HG03196 (cell line): ENCODE data around the gene VCP.

ENCODE experiments used
- ATAC-seq: cut with Tn5 transposase; IDR thresholded peaks from one replicate; pipeline ENCODE4 v1.9.1; 2021; ENCODE audit not compliant: unreplicated experiment

VCP gene

DNA sequence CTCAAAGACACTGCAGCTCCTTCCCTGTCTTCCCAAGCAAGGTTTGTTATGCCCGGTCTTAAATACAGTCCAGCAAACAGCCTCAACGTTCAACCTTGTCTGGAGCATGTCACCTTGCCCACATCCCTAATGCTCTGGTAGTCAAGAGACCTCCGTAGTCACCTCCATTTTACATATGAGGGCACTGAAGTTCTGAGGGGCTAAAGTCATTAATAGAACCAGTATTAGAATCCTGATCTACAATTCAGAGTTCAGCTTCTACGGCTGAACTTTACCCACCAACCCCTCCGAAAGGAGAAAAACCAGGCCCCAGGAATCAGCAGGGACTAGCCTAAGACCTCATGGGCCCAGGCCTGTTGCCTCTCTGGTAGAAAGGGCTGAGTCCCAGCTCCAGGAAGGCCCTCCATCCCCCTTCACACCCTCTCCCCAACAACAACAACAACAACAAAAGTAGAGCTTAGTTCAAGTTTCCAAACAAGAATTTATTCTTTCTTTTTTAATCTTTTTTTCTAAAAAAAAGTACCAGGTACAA is 31.3 kb upstream of the VCP start:
- no peak for ATAC-seq

DNA sequence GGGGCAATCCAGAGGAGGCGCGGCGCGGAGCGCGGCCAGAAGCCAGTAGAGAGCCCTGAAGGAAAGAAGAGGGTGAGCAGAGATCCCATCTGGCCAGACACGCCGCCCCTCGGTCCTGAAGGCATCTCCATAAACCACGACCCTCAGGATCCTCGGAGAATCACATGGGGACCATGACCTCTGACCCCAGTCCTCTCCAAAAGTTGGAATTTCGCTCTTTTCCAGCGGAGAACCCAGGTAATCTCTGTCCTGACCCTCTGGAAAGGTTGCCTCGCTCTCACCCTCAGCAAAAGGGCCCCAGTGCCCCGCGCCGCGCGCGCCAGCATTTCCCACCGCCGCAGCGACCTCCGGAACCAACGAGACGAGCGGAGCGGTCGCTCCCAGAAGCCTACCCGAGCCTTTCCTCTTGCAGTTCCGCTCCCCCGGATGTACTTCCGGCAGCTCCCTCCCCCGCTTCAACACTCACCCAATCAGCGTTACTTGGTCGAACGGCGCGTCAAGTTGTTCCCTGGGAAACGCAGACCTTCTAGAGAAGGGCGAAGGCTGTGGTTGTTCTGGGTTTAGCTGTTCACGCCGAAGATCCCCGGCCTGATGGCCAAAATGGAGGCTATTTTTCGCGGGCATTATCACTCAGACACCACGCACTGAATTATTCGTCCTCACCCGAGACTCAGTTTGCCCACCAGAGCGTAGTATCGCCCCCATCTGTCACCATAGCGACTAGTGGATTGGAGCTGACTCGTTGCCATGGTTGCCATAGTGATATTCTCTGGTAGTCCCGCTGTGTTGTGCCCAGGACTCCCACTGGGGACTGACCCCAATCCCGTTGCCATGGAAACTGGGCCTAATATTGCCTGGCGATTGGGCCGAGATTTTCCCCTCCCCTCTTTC is 30.6 kb upstream of the VCP start, which contains the start of gene STOML2:
Gene STOML2 (minus strand): TSS at position 363 of the 891 bp plus-strand sequence. CDS start 37 bp downstream, at position 326.
- peak; percentile 93 for ATAC-seq

DNA sequence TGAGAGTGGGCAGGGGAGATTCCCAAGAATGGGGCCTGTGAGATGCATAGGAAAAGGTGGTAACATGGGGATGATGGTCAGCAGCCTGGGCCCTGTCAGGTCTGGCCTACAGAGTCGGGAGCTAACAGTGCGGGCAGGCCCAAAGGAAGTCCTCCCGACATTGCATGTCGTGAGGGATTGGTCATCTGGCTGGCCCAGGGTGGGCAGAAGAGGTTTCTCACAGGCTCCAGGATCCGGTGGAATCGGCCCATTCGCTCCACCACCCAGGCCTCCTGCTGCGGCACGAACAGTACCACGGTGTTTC is 30.0 kb upstream of the VCP start:
- no peak for ATAC-seq

GRCh38 chr9:35097573-35097972 is 25.1 kb upstream of the VCP start:
- ATAC-seq, result no peak

- peak; percentile 84 for ATAC-seq
These were observed 23.8 kb upstream of the VCP start, which contains the start of gene PIGO for GRCh38 chr9:35096035-35096849. TSS of gene PIGO (minus strand) at chr9:35096591. CDS start at chr9:35095565, 1,026 bp downstream.

- ATAC-seq, result no peak
These were observed 19.1 kb upstream of the VCP start for GRCh38 chr9:35091536-35091935.

DNA sequence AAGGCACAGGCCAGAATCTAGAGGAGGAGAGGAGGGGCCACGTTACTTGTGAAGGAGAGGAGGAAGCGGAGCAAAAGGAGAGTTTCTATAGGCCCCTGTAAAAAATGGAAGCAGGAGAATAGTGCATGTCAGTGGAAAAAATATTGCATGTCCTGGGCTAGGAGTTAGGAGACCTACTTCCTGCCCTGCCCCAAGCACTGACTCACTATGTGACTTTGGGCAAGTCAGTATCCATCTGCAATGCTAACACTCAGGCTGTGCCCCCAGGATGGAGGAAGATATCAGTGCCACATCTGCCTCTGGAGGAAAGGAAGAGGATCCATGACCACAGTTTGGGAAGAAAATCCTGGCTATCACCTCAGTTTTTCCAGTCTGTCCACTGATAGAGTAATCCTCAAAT is 17.0 kb upstream of the VCP start:
- ATAC-seq, result no peak

DNA sequence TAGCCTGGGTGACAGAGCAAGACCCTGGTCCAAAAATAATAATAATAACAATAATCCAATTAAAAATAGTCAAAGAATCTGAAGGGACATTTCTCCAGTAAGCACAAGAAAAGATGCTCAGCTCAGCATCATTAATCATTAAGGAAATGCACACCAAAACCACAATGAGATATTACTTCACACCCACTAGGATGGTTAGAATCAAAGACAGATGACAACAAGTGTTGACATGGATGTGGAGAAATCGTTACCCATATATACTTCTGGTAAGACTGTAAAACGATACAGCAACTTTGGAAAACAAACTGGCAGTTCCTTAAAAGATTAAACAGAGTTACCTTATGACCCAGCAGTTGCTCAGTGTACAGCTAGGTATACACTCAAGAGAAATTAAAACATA is 12.7 kb upstream of the VCP start:
- no peak for ATAC-seq

DNA sequence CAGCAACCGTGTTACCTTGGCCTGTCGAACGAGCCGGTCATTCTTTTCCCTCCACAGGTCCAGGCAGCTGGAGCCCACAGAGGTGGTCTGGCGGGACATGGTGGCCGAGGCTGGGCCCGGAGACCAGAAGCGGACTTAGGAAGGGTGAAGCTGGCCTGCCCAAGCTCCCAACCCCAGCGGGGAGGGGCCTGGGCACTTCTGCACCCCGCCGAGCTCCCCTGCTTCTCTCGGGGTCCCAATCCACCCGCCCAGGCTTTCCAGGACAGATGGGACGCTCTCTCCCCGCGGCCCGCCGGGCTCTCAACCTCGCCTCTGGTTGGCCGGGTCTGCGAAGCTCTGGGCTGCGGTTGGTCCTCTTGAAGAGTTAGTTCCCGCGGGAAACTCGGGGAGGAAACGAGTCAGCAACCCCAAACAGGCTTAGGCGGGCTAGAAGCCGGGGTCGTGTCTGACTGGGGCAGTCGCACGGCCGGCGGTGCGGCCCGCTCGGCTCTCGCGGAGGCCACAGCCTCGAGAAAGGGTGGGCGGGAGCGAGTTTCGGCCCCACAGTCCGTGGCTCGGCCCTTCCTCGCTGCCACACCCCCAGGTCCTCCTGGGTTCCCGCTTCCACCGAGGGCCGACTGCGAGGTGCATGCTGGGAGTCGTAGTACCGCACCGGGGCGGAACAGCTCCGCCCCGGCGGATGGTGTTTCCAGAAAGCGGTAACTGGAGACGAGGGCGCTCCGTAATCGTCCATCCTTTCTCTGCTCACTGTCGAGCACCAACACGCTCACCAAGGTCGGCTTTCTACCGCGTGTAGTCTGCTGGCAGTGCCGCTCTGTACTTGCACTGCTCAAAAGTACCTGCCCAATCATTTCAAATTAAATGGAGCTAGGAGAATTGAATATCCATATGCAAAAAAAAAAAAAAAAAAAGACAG is 7.3 kb upstream of the VCP start, which contains the start of gene FANCG:
Gene FANCG (minus strand): TSS at position 517 of the 916 bp plus-strand sequence. CDS start 418 bp downstream, at position 99.
- peak; percentile 88 for ATAC-seq

DNA sequence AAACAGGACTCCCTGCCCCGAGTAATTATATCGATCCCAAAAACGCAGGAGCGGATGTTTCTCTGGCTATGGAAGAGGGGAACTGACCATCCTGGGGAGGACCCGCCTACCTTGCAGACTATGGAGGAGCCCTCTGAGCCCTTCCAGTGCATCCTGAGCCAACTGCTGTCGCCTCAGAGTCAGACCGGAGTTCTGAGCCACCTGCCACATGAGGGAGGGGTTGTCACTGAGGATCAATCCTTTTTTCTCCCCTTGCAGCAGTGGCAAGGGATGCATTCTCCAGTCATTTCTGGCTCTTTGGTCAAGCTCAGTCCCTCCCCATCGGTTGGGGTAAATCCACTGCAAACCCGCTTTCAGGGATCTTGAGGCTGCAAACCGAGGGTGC is 6.6 kb upstream of the VCP start:
- ATAC-seq, result peak; percentile 14

GRCh38 chr9:35078066-35078465 is 5.6 kb upstream of the VCP start:
- ATAC-seq, result no peak

DNA sequence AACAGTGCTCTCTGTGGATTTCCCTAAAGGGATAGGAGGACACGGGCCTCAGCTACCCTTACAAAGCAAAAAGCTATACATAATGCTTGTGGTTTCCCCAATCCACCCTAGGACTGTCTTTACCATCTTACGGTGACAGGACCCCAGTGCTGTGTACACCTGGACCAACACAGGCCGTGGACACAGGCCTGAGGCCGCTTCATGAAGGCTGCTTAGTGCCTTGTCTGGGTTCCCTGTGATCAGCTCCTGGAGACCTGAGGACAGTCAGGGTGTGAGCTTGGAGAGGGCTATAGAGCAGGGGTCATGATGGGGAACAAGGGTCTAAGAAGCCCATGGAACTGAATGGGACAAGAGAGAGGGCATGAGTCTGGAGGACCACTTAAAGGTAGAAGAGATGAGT is 4.4 kb upstream of the VCP start:
- ATAC-seq, result no peak

- ATAC-seq, result no peak
These were observed 2.9 kb upstream of the VCP start for GRCh38 chr9:35075358-35075757.

GRCh38 chr9:35074791-35075190 is 2.4 kb upstream of the VCP start:
- no peak for ATAC-seq

DNA sequence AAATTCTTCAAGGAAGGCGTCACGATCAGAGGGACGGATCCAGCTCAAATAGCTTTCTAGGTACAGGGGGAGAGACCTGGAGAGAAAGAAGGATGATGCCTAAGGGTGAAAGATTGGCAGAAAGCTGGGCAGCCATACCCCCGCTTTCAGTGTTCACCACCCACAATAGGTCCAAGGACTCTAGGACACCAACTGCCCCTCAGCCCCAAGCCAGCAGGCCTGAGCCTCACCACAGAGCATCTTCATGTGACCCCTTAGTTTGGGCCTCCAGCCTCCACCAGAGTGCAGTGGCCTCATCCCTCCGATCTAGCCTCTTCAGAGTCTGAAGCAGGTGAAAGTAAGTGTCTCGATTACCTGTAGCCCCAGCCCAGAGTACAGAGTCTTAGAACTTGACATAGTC is 1.7 kb upstream of the VCP start:
- no peak for ATAC-seq

DNA sequence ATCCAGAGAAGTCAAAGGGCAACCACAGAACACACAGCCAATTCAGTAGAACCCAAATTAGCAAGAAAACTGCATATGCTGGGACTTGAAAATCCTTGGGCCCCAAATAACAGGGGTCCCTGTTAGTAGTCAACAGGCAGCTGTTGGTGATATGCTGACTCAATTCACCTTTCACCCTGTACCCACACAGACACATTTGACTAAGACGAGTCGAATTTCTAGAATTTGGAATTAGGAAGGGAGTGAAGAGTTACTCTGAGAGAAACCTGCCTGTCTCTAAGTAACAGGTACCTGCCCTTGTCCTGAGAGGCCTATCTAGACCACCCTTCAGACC is 821 bp upstream of the VCP start:
- ATAC-seq, result no peak

DNA sequence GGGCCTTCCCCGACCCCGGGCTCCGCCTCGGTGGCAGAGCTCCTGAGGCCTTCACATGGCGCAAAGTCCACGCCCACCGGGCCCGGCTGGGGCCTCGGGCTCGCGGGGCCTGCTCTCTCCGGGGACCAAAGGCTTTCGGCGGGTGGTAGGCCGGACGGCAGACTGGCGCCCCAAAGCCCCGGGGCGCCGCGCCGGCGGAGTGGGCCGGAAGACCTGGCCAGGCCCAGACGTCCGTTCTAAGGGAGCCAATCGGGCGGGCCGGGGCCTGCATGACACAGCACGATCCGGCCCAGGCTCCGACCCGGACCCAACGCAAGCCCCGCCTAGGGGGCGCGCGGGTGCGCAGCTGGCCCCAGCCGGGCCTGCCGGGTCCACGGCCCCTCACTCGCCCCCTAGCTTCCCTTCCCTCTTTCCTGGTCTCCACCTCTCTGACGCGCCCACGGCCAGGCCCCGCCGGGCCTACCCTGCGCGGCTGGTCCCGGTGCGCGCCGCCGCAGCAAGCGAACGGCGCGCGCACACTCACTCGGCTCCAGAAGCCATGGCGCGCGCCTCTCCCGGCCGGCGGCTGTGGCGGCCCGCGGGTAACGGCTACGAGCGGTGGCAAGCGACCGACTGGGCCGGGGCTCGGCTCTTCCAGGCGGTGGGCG is 488 bp downstream of the VCP start:
- peak; percentile 51 for ATAC-seq

GRCh38 chr9:35070823-35071813 is 1.3 kb downstream of the VCP start:
- no peak for ATAC-seq

DNA sequence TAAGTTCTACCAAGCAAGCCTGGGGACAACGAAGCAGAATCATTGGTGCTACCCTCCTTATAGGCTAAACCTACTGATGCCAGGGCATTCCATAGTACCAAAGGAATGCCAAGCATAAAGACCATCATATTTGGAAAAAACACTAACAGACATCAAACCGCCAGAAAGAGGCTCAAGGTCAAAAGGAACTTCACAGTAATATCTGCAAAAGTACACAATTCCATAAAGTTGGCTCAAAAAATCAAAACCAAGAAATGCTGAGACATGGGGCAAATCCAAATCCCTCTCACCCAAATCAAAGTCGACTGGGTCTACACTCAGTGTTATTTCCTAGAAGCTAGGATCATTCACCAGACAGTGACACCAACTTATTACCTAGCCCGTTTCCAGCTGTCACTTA is 3.4 kb downstream of the VCP start:
- no peak for ATAC-seq
